GM19468 (cell line): ENCODE data around the gene OLIG1.

ENCODE experiments used
- ATAC-seq: cut with Tn5 transposase; IDR thresholded peaks from one replicate; pipeline ENCODE4 v1.9.1; 2021; ENCODE audit warnings: mild to moderate bottlenecking, moderate library complexity, moderate number of reproducible peaks; ENCODE audit not compliant: unreplicated experiment; ENCODE audit errors: extremely low read depth

OLIG1 gene

GRCh38 chr21:33069994-33070743, at the start of gene OLIG1:
OLIG1 (plus strand) TSS chr21:33070141; CDS start chr21:33070247, 106 bp downstream.
- no peak for ATAC-seq

GRCh38 chr21:33020558-33021100, 49.3 kb upstream of the OLIG1 start:
- no peak for ATAC-seq

- ATAC-seq = no peak
Measured at GRCh38 chr21:33021150-33021549, 48.8 kb upstream of the OLIG1 start.

GRCh38 chr21:33021667-33022066, 48.3 kb upstream of the OLIG1 start:
- ATAC-seq = no peak

GRCh38 chr21:33022489-33022827, 47.5 kb upstream of the OLIG1 start:
- ATAC-seq = no peak

GRCh38 chr21:33022828-33023573, 46.9 kb upstream of the OLIG1 start:
- ATAC-seq = no peak

GRCh38 chr21:33023574-33024200, 46.3 kb upstream of the OLIG1 start:
- ATAC-seq = no peak

GRCh38 chr21:33024201-33025103, 45.5 kb upstream of the OLIG1 start:
- ATAC-seq = no peak

GRCh38 chr21:33025106-33025488, 44.8 kb upstream of the OLIG1 start:
- no peak for ATAC-seq

- no peak for ATAC-seq
Measured at GRCh38 chr21:33025489-33026442, 44.2 kb upstream of the OLIG1 start, which contains the start of gene OLIG2. OLIG2 (plus strand) TSS chr21:33025935; CDS start chr21:33026863, 928 bp downstream.

- ATAC-seq = no peak
Measured at GRCh38 chr21:33026443-33026858, 43.5 kb upstream of the OLIG1 start.

GRCh38 chr21:33026878-33027400, 43.0 kb upstream of the OLIG1 start:
- ATAC-seq = no peak

GRCh38 chr21:33027401-33028286, 42.3 kb upstream of the OLIG1 start:
- no peak for ATAC-seq

GRCh38 chr21:33028287-33028670, 41.7 kb upstream of the OLIG1 start:
- ATAC-seq = no peak

- no peak for ATAC-seq
Measured at GRCh38 chr21:33028773-33029384, 41.1 kb upstream of the OLIG1 start.

- ATAC-seq = no peak
Measured at GRCh38 chr21:33029385-33029921, 40.5 kb upstream of the OLIG1 start.

GRCh38 chr21:33029975-33030461, 39.9 kb upstream of the OLIG1 start:
- ATAC-seq = no peak
